Measurements from ENCODE around the gene ZNF280C.

Gene ZNF280C

GRCh38 chrX:130296743-130297142 lies 28.0 kb upstream of the ZNF280C start:
- H2AFZ ChIP-seq (ENCODE audit: low read depth, low read length): no peak overlapping the region
- no peak overlapping the region for H3K27ac ChIP-seq (ENCODE audit: low read length)
- no peaks in the 10 kb centered on the region for H3K4me1 ChIP-seq (ENCODE audit: insufficient read depth, low read length)
- no peak overlapping the region for H3K9ac ChIP-seq (ENCODE audit: low read depth, low read length)
- H3K27me3 ChIP-seq (ENCODE audit: insufficient read depth, low read length, poor library complexity): no peaks in the 10 kb centered on the region
- no peak for TF ChIP-seq EZH2 (IDR thresholded peaks at IDR 0.05; ENCODE audit: borderline replicate concordance, low read depth, low read length, severe bottlenecking)
- TF ChIP-seq CTCF (IDR thresholded peaks at IDR 0.05; ENCODE audit: borderline replicate concordance, extremely low read depth, low read length, poor library complexity, severe bottlenecking): no peak
- H3K36me3 ChIP-seq (ENCODE audit: insufficient read depth, low read length): no peaks in the 10 kb centered on the region
- DNase-seq (no peak), ATAC-seq (ENCODE audit: insufficient read depth, low read depth) (no peak)
- H3K79me2 ChIP-seq (ENCODE audit: insufficient read depth, low read length): no peaks in the 10 kb centered on the region
- no peaks in the 10 kb centered on the region for H3K9me3 ChIP-seq (ENCODE audit: insufficient read depth, low read length, severe bottlenecking)
- H3K4me2 ChIP-seq (ENCODE audit: insufficient read depth, low read length): no peak overlapping the region
- H4K20me1 ChIP-seq (ENCODE audit: insufficient read depth, low read length): no peaks in the 10 kb centered on the region
- no peak overlapping the region for H3K4me3 ChIP-seq (ENCODE audit: low read depth in 1 of 2, low read length in 2 of 2)

- no peak overlapping the region for H3K4me2 ChIP-seq (ENCODE audit: insufficient read depth, low read length)
Measured at GRCh38 chrX:130296297-130296678, 27.6 kb upstream of the ZNF280C start.

GRCh38 chrX:130295519-130296296 lies 27.0 kb upstream of the ZNF280C start:
- ATAC-seq (ENCODE audit: insufficient read depth, low read depth) (no peak), DNase-seq (no peak)
- no peaks in the 10 kb centered on the region for H4K20me1 ChIP-seq (ENCODE audit: insufficient read depth, low read length)
- TF ChIP-seq EZH2 (IDR thresholded peaks at IDR 0.05; ENCODE audit: borderline replicate concordance, low read depth, low read length, severe bottlenecking): no peak
- TF ChIP-seq CTCF (IDR thresholded peaks at IDR 0.05; ENCODE audit: borderline replicate concordance, extremely low read depth, low read length, poor library complexity, severe bottlenecking): no peak
- H3K4me2 ChIP-seq (ENCODE audit: insufficient read depth, low read length): no peak overlapping the region
- no peaks in the 10 kb centered on the region for H3K9me3 ChIP-seq (ENCODE audit: insufficient read depth, low read length, severe bottlenecking)
- no peaks in the 10 kb centered on the region for H3K27me3 ChIP-seq (ENCODE audit: insufficient read depth, low read length, poor library complexity)
- H3K36me3 ChIP-seq (ENCODE audit: insufficient read depth, low read length): no peaks in the 10 kb centered on the region
- no peak overlapping the region for H2AFZ ChIP-seq (ENCODE audit: low read depth, low read length)
- no peak overlapping the region for H3K4me3 ChIP-seq (ENCODE audit: low read depth in 1 of 2, low read length in 2 of 2)
- H3K79me2 ChIP-seq (ENCODE audit: insufficient read depth, low read length): no peaks in the 10 kb centered on the region
- no peak overlapping the region for H3K27ac ChIP-seq (ENCODE audit: low read length)
- no peak overlapping the region for H3K9ac ChIP-seq (ENCODE audit: low read depth, low read length)
- no peaks in the 10 kb centered on the region for H3K4me1 ChIP-seq (ENCODE audit: insufficient read depth, low read length)

More at GRCh38 chrX:130296297-130296678, 27.6 kb upstream of the ZNF280C start:
- no peak for DNase-seq
- no peaks in the 10 kb centered on the region for H3K27me3 ChIP-seq (ENCODE audit: insufficient read depth, low read length, poor library complexity)
- H4K20me1 ChIP-seq (ENCODE audit: insufficient read depth, low read length): no peaks in the 10 kb centered on the region
- H3K27ac ChIP-seq (ENCODE audit: low read length): no peak overlapping the region
- H3K9me3 ChIP-seq (ENCODE audit: insufficient read depth, low read length, severe bottlenecking): no peaks in the 10 kb centered on the region
- no peaks in the 10 kb centered on the region for H3K36me3 ChIP-seq (ENCODE audit: insufficient read depth, low read length)
- no peak overlapping the region for H3K4me3 ChIP-seq (ENCODE audit: low read depth in 1 of 2, low read length in 2 of 2)
- no peak overlapping the region for H3K9ac ChIP-seq (ENCODE audit: low read depth, low read length)
- H3K79me2 ChIP-seq (ENCODE audit: insufficient read depth, low read length): no peaks in the 10 kb centered on the region
- H2AFZ ChIP-seq (ENCODE audit: low read depth, low read length): no peak overlapping the region
- no peak for TF ChIP-seq EZH2 (IDR thresholded peaks at IDR 0.05; ENCODE audit: borderline replicate concordance, low read depth, low read length, severe bottlenecking)
- TF ChIP-seq CTCF (IDR thresholded peaks at IDR 0.05; ENCODE audit: borderline replicate concordance, extremely low read depth, low read length, poor library complexity, severe bottlenecking): no peak
- H3K4me1 ChIP-seq (ENCODE audit: insufficient read depth, low read length): no peaks in the 10 kb centered on the region
- no peak for ATAC-seq (ENCODE audit: insufficient read depth, low read depth)
